RWPE2 (cell line): ENCODE results near the gene PRPS2.

Source experiments
- ATAC-seq: fragments of 200-7000 bp; cut with Tn5 transposase; 3 replicates; pipeline ENCODE4 v1.9.1; 2021; ENCODE audit warnings: low read depth
- DNase-seq: peaks from one replicate; pipeline ENCODE4 v3.0.0-alpha.2; 2020; ENCODE audit warnings: low spot score
- H3K27ac ChIP-seq: fragments of 450-650 bp; 2 replicates; pipeline ENCODE4 v1.5.1; 2017; ENCODE audit warnings: mild to moderate bottlenecking; ENCODE audit not compliant: poor library complexity, severe bottlenecking
- H3K27me3 ChIP-seq: fragments of 250-450 bp; sonication (Bioruptor Pico); 2 replicates; pipeline ENCODE4 v1.5.1; 2021; ENCODE audit warnings: mild to moderate bottlenecking, moderate library complexity; ENCODE audit not compliant: insufficient read depth, poor library complexity, severe bottlenecking
- H3K36me3 ChIP-seq: fragments of 250-450 bp; sonication (Bioruptor Pico); 2 replicates; pipeline ENCODE4 v1.5.1; 2020; ENCODE audit warnings: low read depth, mild to moderate bottlenecking, moderate library complexity
- H3K4me1 ChIP-seq: fragments of 250-450 bp; sonication (Bioruptor Pico); 2 replicates; pipeline ENCODE4 v1.5.1; 2021; ENCODE audit warnings: mild to moderate bottlenecking, moderate library complexity; ENCODE audit not compliant: insufficient read depth, poor library complexity, severe bottlenecking
- H3K4me3 ChIP-seq: fragments of 250-450 bp; sonication (Bioruptor Pico); 2 replicates; pipeline ENCODE4 v1.5.1; 2021; ENCODE audit warnings: mild to moderate bottlenecking, moderate library complexity; ENCODE audit not compliant: severe bottlenecking
- H3K9me3 ChIP-seq: fragments of 250-450 bp; sonication (Bioruptor Pico); 2 replicates; pipeline ENCODE4 v1.5.1; 2021; ENCODE audit warnings: mild to moderate bottlenecking, moderate library complexity; ENCODE audit not compliant: severe bottlenecking
- CTCF ChIP-seq: fragments of 450-650 bp; IDR thresholded peaks from one replicate; pipeline ENCODE4 v1.5.1; 2017; ENCODE audit warnings: mild to moderate bottlenecking, moderate library complexity; ENCODE audit not compliant: poor library complexity, severe bottlenecking

PRPS2 gene

GRCh38 chrX:12758291-12758690, 32.9 kb upstream of the PRPS2 start:
- TF ChIP-seq CTCF = no peak
- H3K4me1 ChIP-seq = no peaks in the 10 kb centered on the region
- no peak for ATAC-seq

GRCh38 chrX:12767856-12768255, 23.4 kb upstream of the PRPS2 start:
- Histone ChIP-seq H3K4me3 (no peak overlapping the region), H3K27me3 (no peaks in the 10 kb centered on the region), H3K4me1 (no peaks in the 10 kb centered on the region), H3K27ac (no peak overlapping the region), H3K9me3 (no peaks in the 10 kb centered on the region), H3K36me3 (no peaks in the 10 kb centered on the region)
- TF ChIP-seq CTCF = no peak
- DNase-seq (no peak), ATAC-seq (no peak)

More at GRCh38 chrX:12758291-12758690, 32.9 kb upstream of the PRPS2 start:
- Histone ChIP-seq H3K27ac (no peak overlapping the region), H3K9me3 (no peaks in the 10 kb centered on the region), H3K4me3 (no peak overlapping the region), H3K36me3 (no peaks in the 10 kb centered on the region), H3K27me3 (no peaks in the 10 kb centered on the region)
- no peak for DNase-seq

- Histone ChIP-seq H3K4me3 (no peak overlapping the region), H3K4me1 (no peaks in the 10 kb centered on the region), H3K9me3 (no peaks in the 10 kb centered on the region), H3K27ac (no peak overlapping the region), H3K27me3 (no peaks in the 10 kb centered on the region), H3K36me3 (no peaks in the 10 kb centered on the region)
- TF ChIP-seq CTCF = no peak
- DNase-seq (no peak), ATAC-seq (no peak)
Measured at GRCh38 chrX:12768491-12768890, 22.7 kb upstream of the PRPS2 start.

GRCh38 chrX:12770440-12770839, 20.8 kb upstream of the PRPS2 start:
- Histone ChIP-seq H3K27me3 (no peaks in the 10 kb centered on the region), H3K4me1 (no peaks in the 10 kb centered on the region), H3K9me3 (no peaks in the 10 kb centered on the region), H3K27ac (no peak overlapping the region), H3K4me3 (no peak overlapping the region), H3K36me3 (no peaks in the 10 kb centered on the region)
- ATAC-seq (no peak), DNase-seq (no peak)
- TF ChIP-seq CTCF = peak; percentile 51

GRCh38 chrX:12771445-12772069, 19.7 kb upstream of the PRPS2 start:
- Histone ChIP-seq H3K9me3 (no peaks in the 10 kb centered on the region), H3K4me3 (no peak overlapping the region), H3K27ac (no peak overlapping the region), H3K4me1 (no peaks in the 10 kb centered on the region), H3K36me3 (no peaks in the 10 kb centered on the region), H3K27me3 (no peaks in the 10 kb centered on the region)
- no peak for TF ChIP-seq CTCF
- no peak for ATAC-seq
- no peak for DNase-seq
